ENCODE results near the gene LAMC1.

DNA sequence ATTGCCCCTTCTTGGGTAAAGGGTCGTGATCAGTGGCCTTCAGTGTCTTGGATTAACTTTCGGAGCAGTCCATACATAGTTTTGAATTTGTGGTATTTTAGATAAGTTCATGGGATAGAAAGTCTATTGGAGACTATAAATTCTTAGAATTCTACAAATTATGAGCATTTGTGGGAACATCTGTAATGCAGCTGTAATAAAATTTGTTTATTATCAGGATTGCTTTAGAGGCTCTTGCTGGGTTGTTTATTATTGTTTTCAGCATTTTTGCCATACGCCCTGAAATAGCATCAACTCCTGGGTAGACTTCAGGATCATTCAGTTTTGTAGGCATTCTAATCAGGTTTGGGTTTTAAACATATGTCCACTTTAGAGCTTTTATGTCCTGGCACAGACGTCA lies 16.1 kb downstream of the LAMC1 start:
- TF ChIP-seq, protein P1, sequence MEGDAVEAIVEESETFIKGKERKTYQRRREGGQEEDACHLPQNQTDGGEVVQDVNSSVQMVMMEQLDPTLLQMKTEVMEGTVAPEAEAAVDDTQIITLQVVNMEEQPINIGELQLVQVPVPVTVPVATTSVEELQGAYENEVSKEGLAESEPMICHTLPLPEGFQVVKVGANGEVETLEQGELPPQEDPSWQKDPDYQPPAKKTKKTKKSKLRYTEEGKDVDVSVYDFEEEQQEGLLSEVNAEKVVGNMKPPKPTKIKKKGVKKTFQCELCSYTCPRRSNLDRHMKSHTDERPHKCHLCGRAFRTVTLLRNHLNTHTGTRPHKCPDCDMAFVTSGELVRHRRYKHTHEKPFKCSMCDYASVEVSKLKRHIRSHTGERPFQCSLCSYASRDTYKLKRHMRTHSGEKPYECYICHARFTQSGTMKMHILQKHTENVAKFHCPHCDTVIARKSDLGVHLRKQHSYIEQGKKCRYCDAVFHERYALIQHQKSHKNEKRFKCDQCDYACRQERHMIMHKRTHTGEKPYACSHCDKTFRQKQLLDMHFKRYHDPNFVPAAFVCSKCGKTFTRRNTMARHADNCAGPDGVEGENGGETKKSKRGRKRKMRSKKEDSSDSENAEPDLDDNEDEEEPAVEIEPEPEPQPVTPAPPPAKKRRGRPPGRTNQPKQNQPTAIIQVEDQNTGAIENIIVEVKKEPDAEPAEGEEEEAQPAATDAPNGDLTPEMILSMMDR (conservative IDR thresholded peaks at IDR 0.05; ENCODE audit: low read depth, low read length): no peak
- no peak for TF ChIP-seq EZH2 (IDR thresholded peaks at IDR 0.05; ENCODE audit: borderline replicate concordance, low read depth, low read length, poor library complexity, severe bottlenecking)

Data from A673 (cell line).